Gastroesophageal sphincter (tissue), 4 donors: ENCODE results near the gene LIMCH1. TPM values are rescaled to one million over a fixed set of nuclear protein-coding genes. Genes with fewer than 3 reads are reported as not detected.

Source experiments
- ATAC-seq: fragments of 150-250 bp; one replicate; pipeline ENCODE4 v1.9.1; 2016; ENCODE audit warnings: mild to moderate bottlenecking, moderate library complexity
- H3K27ac ChIP-seq, 4 donors: fragments of 200-600 bp; sonication (generic) in 3 of 4; 1 replicate in 3 of 4; 2 replicates in 1 of 4; pipeline ENCODE4 v1.5.1; 2016 to 2019
- H3K27me3 ChIP-seq: fragments of 200-600 bp; sonication (generic); one replicate; pipeline ENCODE4 v1.5.1; 2019
- H3K36me3 ChIP-seq, 2 donors: fragments of 200-600 bp; sonication (generic); one replicate each; pipeline ENCODE4 v1.5.1; 2019; ENCODE audit warnings: control low read depth in 1 of 2
- H3K4me1 ChIP-seq, 3 donors: fragments of 200-600 bp; sonication (generic); 1 replicate in 2 of 3; 2 replicates in 1 of 3; pipeline ENCODE4 v1.5.1; 2016 to 2019; ENCODE audit warnings: control low read depth in 2 of 3
- H3K4me3 ChIP-seq, 2 donors: fragments of 200-600 bp; sonication (generic); one replicate each; pipeline ENCODE4 v1.5.1; 2019; ENCODE audit warnings: mild to moderate bottlenecking in 1 of 2, moderate library complexity in 1 of 2
- H3K9me3 ChIP-seq, 3 donors: fragments of 200-600 bp; sonication (generic); one replicate each; pipeline ENCODE4 v1.5.1; 2017 to 2019; ENCODE audit warnings: control low read depth in 2 of 3
- EP300 ChIP-seq: sonication (generic); formaldehyde crosslinking; IDR thresholded peaks from one replicate; pipeline ENCODE4 v1.6.1; 2017; ENCODE audit warnings: antibody characterized with exemption, mild to moderate bottlenecking
- POLR2A ChIP-seq, 2 donors: fragments of 450-650 bp; IDR thresholded peaks; one replicate each; pipeline ENCODE4 v1.6.1; 2017; ENCODE audit warnings: antibody characterized with exemption in 2 of 2, mild to moderate bottlenecking in 2 of 2, moderate library complexity in 1 of 2
- POLR2AphosphoS5 ChIP-seq: sonication (generic); formaldehyde crosslinking; IDR thresholded peaks from one replicate; pipeline ENCODE4 v1.6.1; 2017; ENCODE audit warnings: antibody characterized with exemption
- WGBS, 2 donors: methylation state at CpG; one replicate each; pipeline ENCODE4 v1.1.5; 2018; ENCODE audit warnings: low coverage in 1 of 2; 5-methylcytosine and 5-hydroxymethylcytosine counted together
- total RNA-seq, 4 donors: library from RNA; depleted of rRNA; stranded (reverse); fragments of >200 nt; gene quantifications; one replicate each; pipeline ENCODE4 v1.1.0, GENCODE V29; 2016
- TF ChIP-seq, protein P1 (sequence below), 4 experiments: fragments of 200-600 bp in 2 of 4; fragments of 450-650 bp in 2 of 4; sonication (generic) in 1 of 4; IDR thresholded peaks; one replicate each; pipeline ENCODE4 v1.5.1; 2017 to 2019; ENCODE audit warnings: antibody characterized with exemption in 4 of 4, mild to moderate bottlenecking in 2 of 4, moderate library complexity in 2 of 4

Gene LIMCH1
- total RNA-seq, 4 donors from 2014 or later = 9.8 to 82.9 (median 63.1) TPM

DNA sequence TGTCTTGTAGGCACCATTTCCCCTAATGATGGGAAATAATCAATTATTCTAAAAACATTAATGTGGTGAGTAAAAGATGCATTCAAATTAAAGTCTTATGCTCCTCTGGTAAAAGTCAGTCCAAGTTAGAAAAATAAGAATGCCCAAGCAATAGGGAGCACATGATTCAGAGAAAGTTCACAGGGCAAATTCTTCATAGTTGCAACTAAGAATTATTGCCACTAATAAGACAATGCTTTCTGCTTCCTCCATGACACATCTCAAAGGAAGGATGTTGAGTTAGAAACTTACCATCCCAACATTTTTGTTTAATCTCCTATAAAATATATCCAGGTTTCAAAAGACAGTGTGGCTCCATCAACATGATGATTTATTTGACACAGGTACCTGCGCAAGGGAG lies 184.2 kb downstream of the LIMCH1 start:
- no peak for ATAC-seq
- H3K4me3 ChIP-seq = no peak overlapping the region
- peaks cover 46% of the 10 kb centered on the region for H3K27me3 ChIP-seq
- H3K9me3 ChIP-seq = peaks cover 0 to 16% (median 0%) of the 10 kb centered on the region in 3 donors
- no peak overlapping the region for H3K27ac ChIP-seq
- TF ChIP-seq POLR2AphosphoS5 (no peak), POLR2A (IDR thresholded peaks at IDR 0.05) (no peak)
- TF ChIP-seq, protein P1, sequence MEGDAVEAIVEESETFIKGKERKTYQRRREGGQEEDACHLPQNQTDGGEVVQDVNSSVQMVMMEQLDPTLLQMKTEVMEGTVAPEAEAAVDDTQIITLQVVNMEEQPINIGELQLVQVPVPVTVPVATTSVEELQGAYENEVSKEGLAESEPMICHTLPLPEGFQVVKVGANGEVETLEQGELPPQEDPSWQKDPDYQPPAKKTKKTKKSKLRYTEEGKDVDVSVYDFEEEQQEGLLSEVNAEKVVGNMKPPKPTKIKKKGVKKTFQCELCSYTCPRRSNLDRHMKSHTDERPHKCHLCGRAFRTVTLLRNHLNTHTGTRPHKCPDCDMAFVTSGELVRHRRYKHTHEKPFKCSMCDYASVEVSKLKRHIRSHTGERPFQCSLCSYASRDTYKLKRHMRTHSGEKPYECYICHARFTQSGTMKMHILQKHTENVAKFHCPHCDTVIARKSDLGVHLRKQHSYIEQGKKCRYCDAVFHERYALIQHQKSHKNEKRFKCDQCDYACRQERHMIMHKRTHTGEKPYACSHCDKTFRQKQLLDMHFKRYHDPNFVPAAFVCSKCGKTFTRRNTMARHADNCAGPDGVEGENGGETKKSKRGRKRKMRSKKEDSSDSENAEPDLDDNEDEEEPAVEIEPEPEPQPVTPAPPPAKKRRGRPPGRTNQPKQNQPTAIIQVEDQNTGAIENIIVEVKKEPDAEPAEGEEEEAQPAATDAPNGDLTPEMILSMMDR (IDR thresholded peaks at IDR 0.05) = no peak
- H3K4me1 ChIP-seq = no peaks in the 10 kb centered on the region
- 83 to 100% methylated on average over 1 of the region's 1 CpG for WGBS, 2 donors
- no peaks in the 10 kb centered on the region for H3K36me3 ChIP-seq

DNA sequence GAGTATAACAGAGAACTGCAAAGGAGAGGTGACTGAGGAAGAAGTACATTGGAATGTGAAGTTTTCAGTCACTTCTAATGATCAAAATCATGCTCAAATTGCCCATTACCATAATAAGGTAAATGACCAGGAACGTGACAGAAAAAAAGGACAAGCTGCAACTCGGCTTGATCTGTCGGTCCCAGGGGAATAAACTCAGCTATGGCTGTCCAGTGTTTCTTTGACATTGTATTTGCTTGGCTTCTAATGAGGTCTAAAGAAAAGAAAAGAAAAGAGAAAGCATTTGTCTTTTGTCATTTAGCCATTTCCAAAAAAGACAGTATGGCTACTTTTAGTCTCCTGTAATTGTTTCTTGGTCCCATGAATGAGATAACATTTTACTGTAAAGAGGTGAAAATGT lies 185.3 kb downstream of the LIMCH1 start:
- Histone ChIP-seq H3K9me3 (peaks cover 0 to 16% (median 0%) of the 10 kb centered on the region in 3 donors), H3K36me3 (no peaks in the 10 kb centered on the region), H3K27me3 (peaks cover 52% of the 10 kb centered on the region), H3K4me1 (no peaks in the 10 kb centered on the region), H3K4me3 (no peak overlapping the region), H3K27ac (no peak overlapping the region)
- TF ChIP-seq, protein P1 (IDR thresholded peaks at IDR 0.05) = no peak
- TF ChIP-seq POLR2AphosphoS5 (no peak), EP300 (no peak), POLR2A (IDR thresholded peaks at IDR 0.05) (no peak)
- WGBS, 2 donors = 68 to 82% methylated on average over 3 of the region's 3 CpGs
- no peak for ATAC-seq

DNA sequence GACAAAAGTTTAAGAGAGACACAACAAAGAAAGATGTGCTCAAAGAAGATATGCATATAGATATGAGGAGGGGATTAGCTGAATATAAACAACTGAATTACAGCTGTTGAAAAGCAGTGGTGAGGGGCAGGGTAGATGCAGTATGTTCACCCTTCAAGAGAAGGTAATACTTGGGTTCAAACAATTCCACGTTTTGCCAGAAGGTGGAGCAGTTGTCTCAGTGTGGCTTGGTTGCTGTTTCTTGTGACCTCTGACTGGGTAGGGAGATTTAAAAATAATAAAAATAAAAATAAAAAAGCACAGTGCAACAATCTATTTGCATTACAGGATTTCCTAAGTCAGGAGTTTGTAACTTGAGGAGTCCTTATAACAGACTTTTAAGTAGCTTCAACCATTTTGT lies 187.3 kb downstream of the LIMCH1 start:
- ATAC-seq = no peak
- Histone ChIP-seq H3K9me3 (peaks cover 0 to 16% (median 0%) of the 10 kb centered on the region in 3 donors), H3K4me1 (no peaks in the 10 kb centered on the region), H3K36me3 (no peaks in the 10 kb centered on the region), H3K27ac (no peak overlapping the region), H3K27me3 (peaks cover 40% of the 10 kb centered on the region), H3K4me3 (no peak overlapping the region)
- TF ChIP-seq POLR2A (IDR thresholded peaks at IDR 0.05) (no peak), POLR2AphosphoS5 (no peak), EP300 (no peak)
- TF ChIP-seq, protein P1 (IDR thresholded peaks at IDR 0.05) = no peak
- 0% methylated on average over 1 of the region's 1 CpG for WGBS, 2 donors

DNA sequence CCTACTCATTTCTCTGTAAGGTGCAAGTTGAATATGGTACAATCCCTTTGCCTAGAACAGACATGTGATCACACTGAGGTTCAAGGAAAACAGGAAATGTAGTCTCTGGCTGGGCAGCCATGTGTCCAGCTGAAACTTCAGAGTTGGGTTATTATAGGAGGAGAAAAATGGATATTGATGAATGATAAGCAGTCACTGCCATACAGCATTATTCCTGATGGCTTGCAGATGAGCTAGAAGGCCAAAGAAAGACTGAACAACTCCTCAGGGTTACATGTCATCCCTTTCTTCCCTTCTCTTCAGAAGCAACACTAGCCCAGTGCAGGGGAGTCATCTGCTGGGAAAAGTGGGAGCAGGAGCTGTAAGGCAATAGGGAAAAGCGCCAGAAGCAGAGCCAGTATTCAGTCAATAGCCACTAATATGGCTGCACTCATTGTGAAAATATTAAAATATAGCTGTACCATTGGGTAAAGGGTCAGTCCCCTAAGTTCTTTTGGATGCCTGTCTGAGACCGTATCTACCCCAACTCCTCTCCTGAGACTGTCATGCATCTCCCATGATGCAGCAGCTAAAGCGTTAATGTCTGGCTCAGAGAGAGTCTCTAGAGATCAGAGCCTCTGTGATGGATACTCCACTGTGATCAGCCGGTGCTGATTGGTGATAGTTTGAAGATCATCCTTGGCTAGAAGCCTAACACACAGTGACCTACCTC lies 190.1 kb downstream of the LIMCH1 start:
- TF ChIP-seq POLR2AphosphoS5 (no peak), POLR2A (IDR thresholded peaks at IDR 0.05) (no peak), EP300 (no peak)
- TF ChIP-seq, protein P1 (IDR thresholded peaks at IDR 0.05) = no peak
- WGBS, 2 donors = 34 to 63% methylated on average over 3 to 4 of the region's 4 CpGs

DNA sequence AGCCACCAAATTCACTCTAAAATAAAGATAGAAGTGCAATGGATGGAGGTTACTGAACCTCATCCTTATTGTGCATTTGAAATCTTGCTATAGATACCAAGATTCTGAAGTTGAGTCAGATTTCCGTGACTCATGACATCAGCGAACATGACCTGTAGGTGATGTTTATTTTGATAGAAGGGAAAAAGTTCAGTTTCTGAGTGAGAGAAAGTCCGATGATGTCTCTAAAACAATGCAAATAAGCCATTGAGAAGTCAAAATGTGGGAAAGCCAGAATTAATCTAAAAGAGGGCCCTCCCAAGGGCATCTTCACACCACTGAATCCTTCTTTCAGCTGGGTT lies 190.6 kb downstream of the LIMCH1 start:
- WGBS, 2 donors = 14 to 50% methylated on average over 3 of the region's 3 CpGs
- Histone ChIP-seq H3K27me3 (peaks cover 39% of the 10 kb centered on the region), H3K27ac (no peak overlapping the region), H3K36me3 (no peaks in the 10 kb centered on the region), H3K4me1 (no peaks in the 10 kb centered on the region), H3K4me3 (no peak overlapping the region), H3K9me3 (peaks cover 0 to 16% (median 0%) of the 10 kb centered on the region in 3 donors)
- no peak for ATAC-seq
- TF ChIP-seq POLR2AphosphoS5 (no peak), POLR2A (IDR thresholded peaks at IDR 0.05) (no peak), EP300 (no peak)
- TF ChIP-seq, protein P1 (IDR thresholded peaks at IDR 0.05) = no peak

More for the DNA sequence above, 190.1 kb downstream of the LIMCH1 start:
- ATAC-seq = no peak
- Histone ChIP-seq H3K27ac (no peak overlapping the region), H3K9me3 (peaks cover 0 to 16% (median 0%) of the 10 kb centered on the region in 3 donors), H3K4me3 (no peak overlapping the region), H3K4me1 (no peaks in the 10 kb centered on the region), H3K36me3 (no peaks in the 10 kb centered on the region), H3K27me3 (peaks cover 42% of the 10 kb centered on the region)
